B cell (primary cell): ENCODE measurements around the gene GLIS1.

ENCODE experiments used
- EZH2 ChIP-seq: IDR thresholded peaks from 2 replicates; pipeline ENCODE4 v1.6.1; 2012; ENCODE audit warnings: borderline replicate concordance, low read depth, mild to moderate bottlenecking, moderate library complexity, low read length; ENCODE audit not compliant: insufficient read depth, poor library complexity, severe bottlenecking
- TF ChIP-seq, protein P1 (sequence below): fragments of 200-600 bp; IDR thresholded peaks from one replicate; pipeline ENCODE4 v1.8.0; 2022; ENCODE audit warnings: antibody characterized with exemption, mild to moderate bottlenecking

DNA sequence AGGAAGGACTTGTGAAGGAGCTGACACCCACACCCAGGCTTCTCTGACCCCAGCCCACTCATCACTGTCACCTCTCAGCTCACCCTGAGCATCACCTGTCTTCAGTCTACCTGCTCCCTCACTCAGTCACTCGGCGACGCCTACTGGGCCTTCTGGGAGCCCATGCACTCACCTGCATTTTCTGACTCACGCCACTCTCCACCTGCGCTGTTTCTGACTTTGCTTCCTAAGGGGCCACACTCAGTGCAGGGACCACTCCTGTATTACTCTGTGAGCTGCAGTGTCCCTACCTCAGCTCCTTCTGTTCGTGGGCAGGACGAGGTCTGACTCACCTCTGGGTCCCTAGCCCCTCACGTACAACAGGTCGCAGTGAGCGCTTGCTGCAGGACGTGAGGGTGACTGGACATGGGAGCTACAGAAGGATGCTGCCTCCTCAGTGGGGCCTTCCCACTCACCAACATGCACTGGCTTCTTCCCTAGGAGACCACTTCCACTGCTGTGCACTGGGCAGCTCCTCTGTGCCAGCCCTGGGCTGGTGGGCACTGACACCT lies 102.3 kb downstream of the GLIS1 start:
- TF ChIP-seq, protein P1, sequence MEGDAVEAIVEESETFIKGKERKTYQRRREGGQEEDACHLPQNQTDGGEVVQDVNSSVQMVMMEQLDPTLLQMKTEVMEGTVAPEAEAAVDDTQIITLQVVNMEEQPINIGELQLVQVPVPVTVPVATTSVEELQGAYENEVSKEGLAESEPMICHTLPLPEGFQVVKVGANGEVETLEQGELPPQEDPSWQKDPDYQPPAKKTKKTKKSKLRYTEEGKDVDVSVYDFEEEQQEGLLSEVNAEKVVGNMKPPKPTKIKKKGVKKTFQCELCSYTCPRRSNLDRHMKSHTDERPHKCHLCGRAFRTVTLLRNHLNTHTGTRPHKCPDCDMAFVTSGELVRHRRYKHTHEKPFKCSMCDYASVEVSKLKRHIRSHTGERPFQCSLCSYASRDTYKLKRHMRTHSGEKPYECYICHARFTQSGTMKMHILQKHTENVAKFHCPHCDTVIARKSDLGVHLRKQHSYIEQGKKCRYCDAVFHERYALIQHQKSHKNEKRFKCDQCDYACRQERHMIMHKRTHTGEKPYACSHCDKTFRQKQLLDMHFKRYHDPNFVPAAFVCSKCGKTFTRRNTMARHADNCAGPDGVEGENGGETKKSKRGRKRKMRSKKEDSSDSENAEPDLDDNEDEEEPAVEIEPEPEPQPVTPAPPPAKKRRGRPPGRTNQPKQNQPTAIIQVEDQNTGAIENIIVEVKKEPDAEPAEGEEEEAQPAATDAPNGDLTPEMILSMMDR: no peak
- no peak for TF ChIP-seq EZH2
